ENCODE results near the gene CABP7.

The CABP7 gene

DNA sequence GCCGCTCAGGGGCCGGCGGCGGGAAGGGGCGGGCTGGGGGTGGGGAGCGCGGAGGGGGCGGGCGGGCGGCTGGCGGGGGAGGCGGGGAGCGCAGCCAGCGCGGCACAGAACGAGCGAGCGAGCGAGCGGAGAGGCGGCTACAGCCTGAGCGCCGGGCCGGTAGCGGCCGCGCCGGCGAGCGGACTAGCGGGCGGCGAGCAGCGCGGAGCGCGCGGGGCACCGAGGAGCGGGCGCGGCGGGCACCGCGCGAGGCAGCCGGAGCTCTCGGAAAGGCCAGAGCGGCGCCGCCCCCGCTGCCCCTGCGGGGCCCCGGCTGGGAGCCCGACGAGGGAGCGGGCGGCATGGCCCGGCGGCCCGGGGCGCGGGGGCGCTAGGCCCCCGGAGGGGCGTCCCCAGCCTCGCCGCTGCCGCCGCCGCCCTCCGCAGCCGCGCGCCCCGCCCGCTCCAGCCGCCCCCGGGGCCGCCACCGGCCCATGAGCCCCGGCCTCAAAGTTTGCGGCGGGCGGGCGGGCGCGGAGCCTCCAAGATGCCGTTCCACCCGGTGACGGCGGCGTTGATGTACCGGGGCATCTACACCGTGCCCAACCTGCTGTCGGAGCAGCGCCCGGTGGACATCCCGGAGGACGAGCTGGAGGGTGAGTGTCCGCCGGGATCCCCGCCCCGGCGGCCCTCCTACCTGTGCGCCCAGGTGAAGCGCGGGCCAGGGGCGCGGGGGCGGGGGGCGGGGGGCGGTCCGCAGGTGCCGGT is at the start of gene CABP7:
Gene CABP7, plus strand, starts transcription at position 105 of the 747 bp plus-strand sequence. Its CDS starts 422 bp downstream, at position 527.
- DNase-seq, result no peak

DNA sequence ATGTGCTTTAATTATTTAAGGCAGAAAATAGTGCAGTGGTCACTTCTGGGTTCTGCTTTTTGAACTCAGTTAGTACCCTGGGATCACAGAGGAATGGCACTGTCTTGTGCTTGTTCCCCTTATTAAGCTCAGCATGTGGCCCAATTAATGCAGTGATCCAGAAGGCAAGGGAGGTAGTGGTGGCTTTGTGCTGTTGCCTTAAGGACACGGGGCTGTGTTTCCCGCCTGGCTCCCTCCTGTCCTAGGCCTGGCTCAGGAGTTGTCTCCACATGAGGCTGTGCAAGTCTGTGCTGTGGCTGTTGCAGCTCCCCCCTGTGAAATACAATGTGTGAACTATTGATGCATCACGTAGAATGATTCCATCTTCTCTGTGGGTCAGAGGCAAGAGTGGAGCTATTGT is 49.2 kb upstream of the CABP7 start:
- DNase-seq, result no peak

DNA sequence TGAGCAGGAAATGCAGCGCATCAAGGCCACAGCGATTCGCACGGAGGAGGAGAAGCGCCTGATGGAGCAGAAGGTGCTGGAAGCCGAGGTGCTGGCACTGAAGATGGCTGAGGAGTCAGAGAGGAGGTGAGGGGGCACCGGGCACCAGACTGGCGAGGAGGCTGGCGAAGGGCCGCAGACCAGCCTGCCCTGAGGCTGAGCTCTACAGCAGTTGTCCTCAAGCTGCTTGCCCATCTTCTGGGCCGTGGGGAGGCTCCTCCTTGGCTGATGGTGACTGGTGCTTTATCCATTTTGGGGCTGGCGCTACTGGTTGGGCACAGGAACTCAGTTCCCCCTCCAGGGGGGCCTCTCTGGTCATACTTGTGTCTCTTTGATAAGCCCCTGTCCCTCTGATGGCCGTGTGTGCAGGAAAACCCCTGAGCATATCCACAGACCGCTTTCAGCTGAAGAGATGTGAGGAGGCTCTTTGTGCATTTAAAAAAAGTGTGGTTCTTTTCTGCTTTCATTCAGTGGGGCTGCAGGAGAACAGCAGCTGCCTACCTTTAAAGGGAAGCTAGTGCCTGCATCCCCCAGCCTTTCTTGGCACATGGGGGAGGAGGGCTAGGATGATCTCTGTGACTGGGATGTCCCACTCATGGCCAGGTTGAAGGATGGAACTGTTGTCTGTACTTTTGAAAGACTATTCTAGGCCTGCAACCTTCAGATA is 46.3 kb upstream of the CABP7 start:
- DNase-seq, result no peak

DNA sequence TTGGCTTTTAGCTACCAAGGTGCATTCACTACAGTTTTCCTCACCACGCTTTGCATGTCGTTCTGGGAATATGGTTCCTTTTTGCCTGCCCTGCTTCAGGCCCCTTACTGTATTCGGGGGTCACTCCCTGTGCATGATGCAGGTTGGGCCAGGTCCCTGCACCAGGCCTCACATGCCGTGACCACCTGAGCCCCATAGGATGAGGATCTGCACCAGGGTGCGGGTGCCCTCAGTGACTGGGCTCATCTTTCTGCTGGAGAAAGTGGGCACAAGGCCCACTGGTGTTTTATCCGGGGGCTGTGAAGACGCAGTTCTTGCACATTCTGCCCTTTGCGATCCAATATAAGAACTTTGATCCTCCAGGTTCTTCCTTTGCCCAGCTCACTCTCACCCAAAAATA is 45.7 kb upstream of the CABP7 start:
- DNase-seq, result no peak

DNA sequence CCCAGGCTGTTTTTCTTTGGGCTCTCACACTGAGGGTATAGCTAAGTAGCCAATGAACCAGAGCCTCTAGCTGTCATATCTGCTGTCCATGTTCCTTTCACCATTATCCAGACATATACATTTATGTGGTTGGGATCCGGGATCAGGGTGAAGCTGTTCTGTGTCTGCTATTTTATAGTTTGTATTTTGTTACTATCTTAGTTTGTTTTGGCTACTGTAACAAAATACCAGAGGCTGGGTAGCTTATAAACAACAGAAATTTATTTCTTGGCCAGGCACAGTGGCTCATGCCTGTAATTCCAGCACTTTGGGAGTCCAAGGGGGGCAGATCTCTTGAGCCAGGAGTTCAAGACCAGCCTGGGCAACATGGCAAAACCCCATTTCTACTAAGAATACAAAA is 40.5 kb upstream of the CABP7 start:
- DNase-seq, result no peak

DNA sequence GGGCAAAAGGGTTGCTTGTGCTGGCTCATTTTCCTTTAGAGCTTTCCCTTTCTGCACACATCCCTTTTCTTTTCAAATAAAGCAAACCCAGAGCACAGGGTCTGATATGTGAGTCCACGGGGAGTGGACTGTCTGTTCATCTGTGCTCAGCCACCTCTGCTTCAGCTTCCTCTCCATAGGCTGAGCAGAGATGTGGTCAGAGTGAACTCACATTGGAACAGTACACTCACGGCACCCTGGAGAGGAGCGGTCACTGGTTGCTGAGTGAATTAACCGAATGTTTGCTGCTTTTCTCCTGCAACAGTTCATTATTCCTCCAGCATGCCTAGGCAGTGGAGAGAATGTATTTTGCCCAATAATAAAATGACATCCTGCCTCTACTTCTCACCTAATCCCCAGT is 36.3 kb upstream of the CABP7 start:
- DNase-seq, result no peak

DNA sequence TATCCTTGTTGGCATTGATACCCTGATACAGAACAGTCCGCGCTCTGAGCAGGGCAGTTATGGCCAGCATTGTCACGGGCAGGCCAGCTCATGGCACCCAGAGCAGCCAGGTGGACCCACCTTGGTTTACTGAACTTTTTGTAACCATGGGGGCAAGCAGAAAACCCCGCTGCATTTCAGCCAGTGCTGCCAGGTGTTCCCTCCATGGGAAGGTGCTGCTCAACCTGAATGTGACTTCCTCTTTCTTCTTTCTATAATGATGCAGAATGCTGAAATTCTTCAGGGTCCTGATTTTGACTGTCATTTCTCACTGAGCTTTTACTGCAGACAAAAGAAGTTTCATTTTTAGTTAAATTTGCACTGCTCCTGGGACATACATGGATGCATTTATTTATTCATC is 35.6 kb upstream of the CABP7 start:
- DNase-seq, result no peak

DNA sequence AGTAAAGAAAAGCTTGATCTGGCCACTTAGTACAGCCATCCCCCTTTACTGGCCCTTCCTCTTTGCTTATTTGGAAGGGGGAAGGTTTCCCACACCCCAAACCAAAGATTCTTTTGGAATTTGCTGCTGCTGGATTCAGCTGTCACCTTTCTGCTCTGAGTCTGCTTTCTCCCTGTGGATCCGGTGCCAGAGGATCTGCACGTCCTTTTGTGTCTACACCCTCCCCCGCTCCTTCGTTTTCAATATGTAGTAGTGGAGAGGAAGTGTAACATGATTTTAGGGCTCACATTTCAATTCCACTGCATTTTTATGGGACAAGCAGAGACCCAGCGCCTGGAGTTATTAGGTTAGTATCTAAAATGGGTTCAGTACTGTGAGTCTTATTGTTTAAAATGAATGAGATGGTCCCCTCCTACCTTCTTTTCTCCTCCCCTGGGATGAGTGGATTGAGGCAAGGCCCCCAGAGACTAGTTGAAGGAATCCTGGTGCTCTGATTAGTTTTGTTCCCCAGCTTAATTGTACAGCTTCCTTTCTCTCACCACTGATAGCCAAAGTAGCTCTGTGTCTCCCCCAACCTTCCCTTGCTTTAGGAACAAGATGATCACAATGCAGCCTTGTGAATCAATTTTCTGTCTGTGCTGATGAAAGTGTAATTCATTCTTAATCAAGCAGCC is 30.5 kb upstream of the CABP7 start:
- DNase-seq, result no peak

DNA sequence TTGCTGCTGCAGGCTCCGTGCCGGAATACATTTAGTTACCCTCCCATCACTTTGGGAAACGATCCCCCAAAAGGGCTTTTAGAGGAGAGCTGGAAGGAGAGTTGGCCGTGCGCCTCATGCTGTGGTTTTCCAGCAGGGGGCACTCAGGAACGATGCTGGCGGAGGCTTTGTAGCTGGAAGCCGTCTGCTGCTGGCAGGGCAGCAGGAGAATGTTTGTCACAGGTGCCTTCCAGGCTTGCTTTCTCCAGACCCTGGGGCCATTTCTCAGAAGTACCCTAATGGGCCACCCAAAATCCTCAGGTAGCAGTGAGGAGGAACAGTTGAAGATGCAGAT is 30.0 kb upstream of the CABP7 start:
- DNase-seq, result peak; percentile 20

DNA sequence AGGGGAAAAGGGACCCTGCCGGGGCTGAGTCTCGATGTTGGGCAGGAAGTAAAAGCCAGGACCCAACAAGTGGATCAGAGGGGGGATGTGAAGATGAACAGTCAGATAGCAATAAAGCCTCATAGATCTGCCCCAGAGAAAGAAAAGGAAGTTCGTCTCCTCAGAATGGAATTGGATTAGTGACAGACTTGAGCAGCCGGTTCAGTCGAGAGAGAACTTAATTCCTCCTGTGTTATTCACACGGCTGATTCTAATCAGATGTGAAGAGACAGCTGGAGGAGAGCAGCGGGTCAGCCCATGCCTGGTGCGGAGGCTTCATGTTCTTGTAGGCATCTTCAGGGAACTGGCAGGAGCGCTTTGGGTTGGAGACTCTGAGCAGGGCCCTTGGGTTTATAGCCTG is 29.3 kb upstream of the CABP7 start:
- no peak for DNase-seq

DNA sequence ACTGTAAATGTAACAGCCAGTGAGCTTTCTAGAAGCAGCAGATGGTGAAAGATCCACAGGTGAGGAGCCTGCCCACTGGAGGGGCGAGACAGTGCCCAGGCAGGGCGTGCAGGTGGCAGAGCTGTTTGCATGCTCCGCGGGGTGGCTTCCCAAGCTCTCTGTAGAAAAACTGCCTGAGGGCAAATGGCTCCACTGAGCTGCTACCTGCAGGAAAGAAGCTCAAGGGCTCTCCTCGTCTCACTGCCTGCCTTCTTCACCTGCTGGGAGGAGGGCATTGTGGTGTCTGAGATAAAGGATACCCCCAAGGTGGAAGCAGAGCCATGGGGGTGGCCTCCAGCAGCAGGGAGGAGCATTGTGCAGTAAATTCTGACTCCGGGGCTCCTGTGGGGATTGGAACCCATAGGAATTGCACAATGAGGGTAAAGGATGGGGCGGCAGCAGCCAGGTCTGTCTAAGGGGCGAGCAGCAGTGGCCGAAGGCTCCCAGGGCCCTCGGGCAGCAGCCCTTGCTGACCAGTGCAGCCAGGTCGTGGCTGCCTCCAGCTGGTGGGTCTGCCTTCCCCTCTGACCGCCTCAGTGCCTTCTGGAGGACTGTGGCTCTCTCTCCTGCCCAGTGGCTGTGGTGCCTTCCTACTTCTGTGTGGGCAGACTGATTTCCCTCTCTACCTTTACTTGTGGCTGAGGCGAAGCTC is 28.0 kb upstream of the CABP7 start:
- DNase-seq, result no peak

DNA sequence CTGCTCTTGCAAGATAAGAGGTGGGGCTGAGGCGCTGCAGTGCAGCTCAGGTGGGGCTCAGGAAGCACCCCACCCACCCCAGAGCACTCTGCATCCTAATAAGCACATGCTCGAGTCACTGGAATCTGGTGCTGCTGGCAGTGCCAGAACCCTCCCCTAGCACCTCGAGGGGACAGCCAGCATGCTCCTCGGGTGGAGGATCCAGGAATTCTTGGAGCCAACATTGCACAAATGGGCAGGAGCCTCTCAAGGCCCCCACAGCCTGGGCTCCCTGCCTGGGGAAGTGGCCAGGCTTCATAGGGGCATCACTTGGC is 27.5 kb upstream of the CABP7 start:
- no peak for DNase-seq

DNA sequence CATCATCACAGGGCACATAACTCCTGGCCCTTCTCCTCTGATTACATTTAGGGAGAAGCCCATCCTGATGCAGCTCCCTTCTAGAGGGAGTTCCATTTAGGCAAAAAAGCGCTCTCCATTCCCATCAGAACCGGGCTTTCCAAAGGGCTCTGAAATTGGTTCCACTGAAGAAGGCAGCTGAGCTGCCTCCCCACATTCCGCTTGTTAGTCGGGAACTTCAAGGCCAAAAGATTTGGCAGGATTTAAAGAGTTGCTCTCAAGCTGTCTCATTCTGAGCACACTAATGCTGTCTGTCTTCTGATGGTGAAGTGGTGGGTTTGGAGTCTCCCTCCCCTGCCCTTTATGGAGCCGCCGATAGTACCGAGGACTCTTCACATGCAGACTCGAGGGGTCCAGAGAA is 26.6 kb upstream of the CABP7 start:
- DNase-seq, result no peak

DNA sequence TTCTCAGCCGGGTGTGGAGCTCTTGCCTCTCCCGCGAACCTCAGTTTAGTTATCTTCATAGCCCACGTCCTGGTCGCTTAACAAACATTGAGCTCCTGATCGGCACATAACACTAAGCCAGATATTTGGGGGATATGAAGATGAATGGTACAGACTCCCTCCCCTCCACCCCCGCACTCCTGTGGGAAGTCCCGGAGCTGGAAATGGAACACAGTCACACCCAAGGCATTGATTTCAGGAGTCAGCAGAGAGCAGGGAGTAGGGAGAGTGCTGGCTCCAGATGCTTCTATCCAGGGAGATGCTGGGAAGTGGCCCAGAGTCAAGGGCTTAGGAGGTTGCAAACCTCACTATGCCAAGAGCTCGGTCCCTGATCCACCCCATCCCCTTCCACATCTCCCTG is 26.1 kb upstream of the CABP7 start:
- no peak for DNase-seq

DNA sequence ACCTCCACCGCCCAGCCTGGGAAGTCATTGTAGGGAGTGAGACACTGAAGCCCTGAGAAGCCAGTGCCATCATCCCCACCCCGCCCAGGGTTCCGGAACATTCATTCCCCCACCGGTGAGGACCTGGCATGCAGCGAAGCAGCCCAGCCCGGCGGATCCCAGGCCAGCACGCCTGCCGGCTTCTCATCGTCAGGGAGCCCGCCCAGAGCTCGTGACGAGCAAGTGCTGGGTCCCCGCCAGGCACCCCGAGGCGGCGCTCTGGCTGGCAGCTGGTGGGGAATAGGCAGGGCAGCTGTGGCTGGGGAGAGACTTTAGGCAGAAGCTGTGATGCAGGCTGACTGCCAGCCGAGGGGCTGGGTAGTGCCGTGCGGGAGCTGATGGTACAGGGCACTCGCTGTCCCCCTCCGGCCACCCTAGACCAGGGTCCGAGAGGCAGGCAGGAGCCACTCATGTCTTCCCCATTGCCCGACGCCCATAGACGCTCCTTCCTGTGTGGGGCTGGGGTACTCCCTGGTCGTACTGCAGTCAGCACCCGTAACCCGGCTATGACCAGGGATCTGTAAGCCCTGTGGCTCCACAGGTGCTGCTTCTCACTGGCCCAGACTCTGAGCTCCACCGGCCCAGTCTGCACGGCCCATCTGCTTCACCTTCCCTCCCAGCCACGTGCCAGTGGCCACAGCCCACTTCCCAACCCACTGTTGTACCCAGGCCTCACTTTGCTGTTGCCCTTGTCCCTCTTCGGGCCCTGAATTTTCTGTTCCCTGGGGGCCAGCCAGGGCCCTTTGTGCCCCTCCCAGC is 24.5 kb upstream of the CABP7 start:
- DNase-seq, result no peak

DNA sequence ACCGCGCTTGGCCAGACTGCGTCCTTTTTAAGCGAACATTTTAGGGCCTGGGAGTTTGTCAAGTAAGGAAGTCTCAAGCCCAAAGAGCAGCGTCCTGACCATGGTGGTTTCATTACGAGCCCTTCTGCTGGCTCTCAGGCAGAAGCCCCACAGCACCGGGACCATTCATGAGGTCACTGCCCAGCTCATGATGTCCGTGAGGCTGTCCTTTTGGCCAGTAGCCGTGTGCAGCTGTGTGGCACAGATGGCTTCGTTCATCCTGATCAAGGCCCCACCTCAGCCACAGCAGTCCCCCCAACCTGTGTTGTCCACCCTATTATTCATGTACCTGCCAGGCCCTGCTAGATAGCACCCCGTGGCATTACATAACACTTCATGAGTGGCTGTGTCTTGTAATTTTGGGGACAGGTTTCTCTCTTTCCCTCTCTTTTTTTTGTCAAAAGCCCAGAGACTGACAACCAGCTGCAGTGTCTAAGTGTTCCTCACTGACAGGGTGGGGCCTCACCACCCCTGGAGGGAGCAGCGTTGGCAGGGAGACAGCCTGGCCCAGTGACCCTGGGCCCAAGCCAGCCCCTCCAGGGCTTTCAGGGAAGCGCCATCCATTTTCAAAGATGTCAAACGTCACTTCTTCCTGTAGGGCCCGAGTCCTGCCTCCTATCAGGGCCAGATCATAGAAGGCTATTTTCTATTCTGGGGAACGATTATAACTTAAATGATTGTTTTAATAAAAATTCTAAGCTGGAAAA is 21.8 kb upstream of the CABP7 start:
- no peak for DNase-seq

DNA sequence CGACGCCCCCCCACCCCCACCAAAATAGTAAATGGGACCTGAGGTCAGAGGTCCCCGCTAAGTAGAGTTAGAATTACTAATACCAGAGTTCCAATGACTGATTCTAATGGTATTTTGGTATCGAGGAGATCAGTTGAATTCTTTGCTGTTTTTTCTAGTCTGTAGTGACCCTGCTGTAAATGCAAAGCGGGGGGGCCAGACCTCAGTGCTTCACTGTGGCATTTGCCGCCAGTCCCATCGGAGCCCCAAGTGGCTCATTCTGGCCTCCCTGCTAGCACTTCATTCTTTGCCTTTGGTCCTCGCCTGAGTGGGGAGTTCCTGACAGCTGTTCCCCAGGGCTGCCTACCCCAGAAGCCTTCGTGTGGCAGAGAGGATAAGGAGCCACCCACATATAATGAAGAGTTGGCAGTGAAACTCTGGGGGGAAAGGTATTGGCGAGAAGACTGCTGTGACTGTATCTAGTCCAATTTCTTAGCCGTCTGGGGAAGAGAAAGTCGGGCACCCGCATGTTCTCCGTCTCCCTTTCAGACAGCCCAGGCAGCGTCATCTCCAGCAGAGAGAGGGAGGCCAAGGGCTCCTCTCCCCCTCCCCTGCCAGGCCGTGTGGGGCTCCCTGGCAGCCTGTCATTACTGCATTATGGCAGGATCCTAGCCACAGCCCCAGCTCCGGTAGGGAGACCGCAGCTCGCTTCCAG is 19.4 kb upstream of the CABP7 start:
- DNase-seq, result no peak

DNA sequence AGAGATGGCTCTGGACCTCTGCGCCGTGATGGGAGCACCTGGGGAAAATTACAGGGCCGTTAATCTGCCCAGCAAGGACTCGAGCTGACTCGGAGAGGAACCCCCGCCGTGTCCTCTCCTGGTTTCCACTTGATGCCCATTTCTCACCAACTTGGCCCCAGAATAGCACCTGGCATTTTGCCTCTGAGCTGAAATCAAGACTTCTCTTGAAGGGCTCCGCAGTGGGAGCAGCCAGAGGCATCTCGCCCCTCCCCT is 19.0 kb upstream of the CABP7 start:
- DNase-seq, result no peak

DNA sequence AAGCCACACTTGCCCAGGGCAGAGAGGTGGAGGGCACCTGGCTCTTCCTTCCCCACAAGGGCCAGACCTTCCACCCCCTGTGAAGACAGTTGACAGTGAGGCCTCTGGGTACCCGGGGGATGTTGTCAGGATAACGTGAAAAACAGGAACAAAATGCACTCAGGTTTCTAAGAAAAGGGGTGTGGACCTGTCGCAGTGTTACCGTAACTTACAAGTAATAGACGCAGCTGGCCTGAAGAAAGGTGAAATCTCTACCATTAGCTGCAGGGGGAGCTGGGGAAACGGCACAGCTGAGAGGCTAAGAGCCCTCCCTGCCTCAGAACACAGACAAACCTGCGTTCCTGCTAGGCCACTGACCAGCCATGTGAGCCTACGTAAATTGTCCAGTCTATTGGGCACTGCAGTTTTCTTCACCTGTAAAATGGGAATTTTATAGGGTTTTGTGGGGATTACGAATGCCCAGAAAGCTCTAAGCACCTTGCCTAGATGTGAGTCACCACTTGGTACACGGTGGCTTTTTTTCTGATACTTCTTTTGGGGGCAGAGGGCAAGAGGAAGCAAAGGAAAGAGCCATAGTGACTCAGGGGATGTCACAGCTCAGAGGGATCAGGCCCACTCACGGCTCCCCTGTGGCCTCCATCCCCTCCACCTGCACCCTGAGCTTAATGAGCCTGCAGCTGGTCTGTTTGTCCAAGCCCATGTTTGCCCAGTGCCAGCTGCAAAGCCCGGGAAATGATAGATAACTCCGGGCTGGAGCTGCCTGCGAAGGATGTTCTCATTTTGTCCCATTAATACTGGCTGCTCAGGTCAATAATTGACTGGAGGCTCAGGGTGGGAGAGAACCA is 18.4 kb upstream of the CABP7 start:
- peak; percentile 17 for DNase-seq

DNA sequence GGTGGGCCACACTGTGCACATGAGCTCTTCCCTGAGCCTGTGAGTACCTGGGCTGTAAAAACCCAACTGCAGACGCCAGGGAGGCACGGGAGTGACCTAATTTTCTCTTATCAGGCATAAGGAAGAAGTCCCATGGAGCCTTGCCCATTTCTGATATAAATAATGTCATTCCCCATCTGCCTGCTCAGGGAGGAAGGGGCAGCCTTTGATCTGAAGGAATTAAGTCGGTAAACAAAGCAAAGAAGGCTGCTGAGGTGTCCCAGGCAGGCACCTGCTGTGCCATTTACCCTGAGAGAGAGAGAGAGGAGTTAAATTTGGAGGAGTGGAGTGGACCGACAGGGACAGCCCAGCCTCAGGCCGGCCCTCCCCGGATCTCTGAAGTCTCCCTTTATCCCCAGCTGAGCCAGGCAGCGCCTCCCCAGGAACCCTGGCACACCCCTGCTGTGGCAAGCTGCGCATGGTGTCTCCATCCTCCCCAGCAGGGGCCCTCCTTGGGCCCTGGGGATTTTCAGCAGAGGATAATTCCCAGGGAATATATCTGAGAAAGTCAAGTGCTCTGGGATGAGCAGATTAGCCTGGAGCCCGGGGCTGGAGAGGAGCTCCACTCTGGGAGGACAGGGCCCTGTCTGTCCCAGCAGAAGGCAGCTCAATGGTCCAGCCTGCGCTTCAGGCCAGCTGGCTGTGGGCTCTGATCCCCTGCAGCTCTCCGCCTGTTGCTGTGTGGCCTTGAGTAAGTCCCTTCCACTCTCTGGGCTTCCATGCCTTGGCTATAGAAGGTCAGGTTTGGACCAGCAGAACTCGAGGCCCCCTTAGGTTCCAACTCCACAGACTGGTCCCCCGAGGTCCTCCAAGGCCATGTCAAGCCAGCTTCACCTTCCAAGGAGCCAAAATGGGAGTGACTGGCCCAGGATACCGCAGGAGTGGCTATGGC is 17.5 kb upstream of the CABP7 start:
- DNase-seq, result no peak
